ENCODE results near the gene LPP. TPM values are rescaled to one million over a fixed set of nuclear protein-coding genes. Genes with fewer than 3 reads are reported as not detected.

LPP gene
- total RNA-seq, 1 experiment from 2014 or later: 120 TPM

GRCh38 chr3:188453431-188454384 is 299.8 kb downstream of the LPP start:
- BruUV-seq (replicated peaks): no TSS peak
- no peaks in the 10 kb centered on the region for H3K27me3 ChIP-seq (replicated peaks; ENCODE audit: control insufficient read depth, insufficient read depth, low read length)
- H3K4me3 Mint-ChIP-seq (ENCODE audit: unreplicated experiment): no peak overlapping the region
- ChIA-PET POLR2A (no interaction called here), CTCF (no interaction called here)
- intact Hi-C loops (cut with micrococcal nuclease; ENCODE audit: unreplicated experiment): no loop called here
- H3K4me1 ChIP-seq: no peaks in the 10 kb centered on the region
- no peak for TF ChIP-seq CTCF (IDR thresholded peaks at IDR 0.05; ENCODE audit: insufficient read depth in 1 of 2, low read depth in 1 of 2, low read length in 1 of 2, severe bottlenecking in 1 of 2, unreplicated experiment in 1 of 2)
- no peaks in the 10 kb centered on the region for H3K9me3 ChIP-seq
- H3K4me1 Mint-ChIP-seq (ENCODE audit: low read depth, unreplicated experiment): peaks cover 25% of the 10 kb centered on the region
- peak overlapping the region; percentile 10 for H3K27ac Mint-ChIP-seq (ENCODE audit: unreplicated experiment)
- H3K4me3 ChIP-seq (ENCODE audit: low read depth, low read length): no peak overlapping the region
- DNase-seq: no peak
- H3K36me3 ChIP-seq (ENCODE audit: control insufficient read depth, insufficient read depth, low read length): no peaks in the 10 kb centered on the region
- H3K27me3 Mint-ChIP-seq (ENCODE audit: insufficient read depth, unreplicated experiment): no peaks in the 10 kb centered on the region
- no peaks in the 10 kb centered on the region for H3K9me3 Mint-ChIP-seq (ENCODE audit: unreplicated experiment)
- H3K36me3 Mint-ChIP-seq (ENCODE audit: insufficient read depth, unreplicated experiment): no peaks in the 10 kb centered on the region

DNA sequence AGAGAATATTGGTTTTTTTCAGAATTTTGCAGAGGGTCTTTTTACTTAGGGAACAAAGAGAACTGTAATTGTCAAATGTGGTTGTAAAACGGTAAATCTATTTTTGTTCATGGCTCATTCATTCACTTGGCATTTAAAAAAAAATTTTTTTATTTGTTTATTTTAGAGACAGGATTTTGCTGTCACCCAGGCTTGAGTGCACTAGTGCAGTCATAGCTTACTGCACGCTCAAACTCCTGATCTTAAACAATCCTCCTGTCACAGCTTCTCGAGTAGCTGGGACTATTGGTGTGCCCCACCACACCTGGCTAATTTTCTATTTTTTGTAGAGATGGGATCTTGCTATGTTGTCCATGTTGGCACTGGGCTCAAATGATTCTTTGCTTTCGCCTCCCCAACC is 301.8 kb downstream of the LPP start:
- Histone ChIP-seq H3K36me3 (ENCODE audit: control insufficient read depth, insufficient read depth, low read length) (no peaks in the 10 kb centered on the region), H3K4me1 (no peaks in the 10 kb centered on the region), H3K9me3 (no peaks in the 10 kb centered on the region), H3K4me3 (ENCODE audit: low read depth, low read length) (no peak overlapping the region), H3K27me3 (replicated peaks; ENCODE audit: control insufficient read depth, insufficient read depth, low read length) (no peaks in the 10 kb centered on the region)
- CTCF ChIA-PET: no interaction called here
- TF ChIP-seq CTCF (IDR thresholded peaks at IDR 0.05; ENCODE audit: insufficient read depth in 1 of 2, low read depth in 1 of 2, low read length in 1 of 2, severe bottlenecking in 1 of 2, unreplicated experiment in 1 of 2): no peak
- Mint-ChIP-seq H3K9me3 (ENCODE audit: unreplicated experiment) (no peaks in the 10 kb centered on the region), H3K36me3 (ENCODE audit: insufficient read depth, unreplicated experiment) (no peaks in the 10 kb centered on the region), H3K27me3 (ENCODE audit: insufficient read depth, unreplicated experiment) (no peaks in the 10 kb centered on the region), H3K4me1 (ENCODE audit: low read depth, unreplicated experiment) (peaks cover 18% of the 10 kb centered on the region), H3K4me3 (ENCODE audit: unreplicated experiment) (no peak overlapping the region), H3K27ac (ENCODE audit: unreplicated experiment) (no peak overlapping the region)
- no TSS peak for BruUV-seq (replicated peaks)
- POLR2A ChIA-PET: no interaction called here
- no peak for DNase-seq
- intact Hi-C loops (cut with micrococcal nuclease; ENCODE audit: unreplicated experiment): no loop called here

DNA sequence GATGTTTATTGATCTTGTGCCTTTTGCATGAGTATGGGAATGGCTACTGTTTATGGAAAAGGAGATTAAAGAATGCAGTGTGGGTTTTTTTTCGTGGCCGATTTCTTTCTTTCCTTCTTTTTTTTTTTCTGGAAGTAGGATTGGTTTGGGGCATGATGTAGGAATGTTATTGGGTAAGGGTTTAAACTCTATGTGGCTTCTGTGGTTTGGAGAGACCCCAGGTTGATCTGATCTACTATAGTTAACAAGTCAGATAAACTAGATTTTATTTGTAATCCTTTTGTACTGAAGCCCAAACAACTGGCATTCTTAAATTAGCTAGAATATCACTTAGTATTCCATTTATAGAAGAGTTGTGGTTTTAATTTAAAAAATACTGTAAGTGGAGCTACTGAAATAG is 304.8 kb downstream of the LPP start:
- Histone ChIP-seq H3K4me3 (ENCODE audit: low read depth, low read length) (no peak overlapping the region), H3K36me3 (ENCODE audit: control insufficient read depth, insufficient read depth, low read length) (no peaks in the 10 kb centered on the region), H3K4me1 (no peaks in the 10 kb centered on the region), H3K9me3 (no peaks in the 10 kb centered on the region), H3K27me3 (replicated peaks; ENCODE audit: control insufficient read depth, insufficient read depth, low read length) (no peaks in the 10 kb centered on the region)
- no TSS peak for BruUV-seq (replicated peaks)
- ChIA-PET CTCF (no interaction called here), POLR2A (no interaction called here)
- intact Hi-C loops (cut with micrococcal nuclease; ENCODE audit: unreplicated experiment): no loop called here
- Mint-ChIP-seq H3K4me3 (ENCODE audit: unreplicated experiment) (no peak overlapping the region), H3K4me1 (ENCODE audit: low read depth, unreplicated experiment) (peaks cover under 1% of the 10 kb centered on the region), H3K36me3 (ENCODE audit: insufficient read depth, unreplicated experiment) (no peaks in the 10 kb centered on the region), H3K9me3 (ENCODE audit: unreplicated experiment) (no peaks in the 10 kb centered on the region), H3K27ac (ENCODE audit: unreplicated experiment) (no peak overlapping the region), H3K27me3 (ENCODE audit: insufficient read depth, unreplicated experiment) (no peaks in the 10 kb centered on the region)
- no peak for TF ChIP-seq CTCF (IDR thresholded peaks at IDR 0.05; ENCODE audit: insufficient read depth in 1 of 2, low read depth in 1 of 2, low read length in 1 of 2, severe bottlenecking in 1 of 2, unreplicated experiment in 1 of 2)
- no peak for DNase-seq

Measured in Caco-2 (cell line).